Hepatic stellate cell (primary cell): ENCODE results near the gene NKPD1.

Experiments used
- DNase-seq: peaks from one replicate; pipeline ENCODE4 v3.0.0; 2011; ENCODE audit warnings: low spot score

NKPD1 gene

DNA sequence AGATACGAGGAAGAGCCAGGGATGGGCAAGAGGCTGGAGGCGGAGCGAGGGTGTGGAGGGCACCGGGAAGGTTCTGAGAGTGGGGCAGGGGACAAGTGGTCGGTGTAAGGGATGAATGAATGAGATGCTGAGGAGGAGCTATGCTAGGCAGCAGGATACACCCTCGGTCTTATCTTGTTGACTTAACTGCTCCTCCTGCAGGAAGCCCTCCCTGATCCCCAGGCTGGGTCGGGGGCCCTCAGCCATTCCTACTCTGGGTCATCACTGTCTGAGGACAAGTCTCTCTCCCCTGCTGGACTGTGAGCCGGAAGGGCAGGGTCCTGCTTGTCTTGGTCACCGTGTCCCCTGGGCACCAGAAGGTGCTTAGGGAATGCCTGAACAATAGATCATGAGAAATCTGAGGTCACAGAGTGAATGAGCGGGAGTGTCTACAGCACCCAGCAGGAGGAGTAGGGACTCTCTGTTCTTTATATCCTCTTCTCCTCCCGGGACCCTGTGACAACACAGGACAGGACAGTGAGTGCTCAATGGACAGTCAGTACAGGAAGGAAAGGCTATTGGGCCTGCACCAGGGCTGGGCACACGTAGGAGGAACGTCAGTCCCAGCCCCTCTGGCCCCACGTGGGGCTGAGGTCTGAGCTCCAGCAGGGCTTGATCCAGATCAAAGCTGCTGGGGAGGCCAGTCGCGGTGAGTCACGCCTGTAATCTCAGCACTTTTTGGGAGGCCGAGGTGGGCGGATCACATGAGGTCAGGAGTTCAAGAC lies 6.5 kb downstream of the NKPD1 start:
- DNase-seq = peak; percentile 77

DNA sequence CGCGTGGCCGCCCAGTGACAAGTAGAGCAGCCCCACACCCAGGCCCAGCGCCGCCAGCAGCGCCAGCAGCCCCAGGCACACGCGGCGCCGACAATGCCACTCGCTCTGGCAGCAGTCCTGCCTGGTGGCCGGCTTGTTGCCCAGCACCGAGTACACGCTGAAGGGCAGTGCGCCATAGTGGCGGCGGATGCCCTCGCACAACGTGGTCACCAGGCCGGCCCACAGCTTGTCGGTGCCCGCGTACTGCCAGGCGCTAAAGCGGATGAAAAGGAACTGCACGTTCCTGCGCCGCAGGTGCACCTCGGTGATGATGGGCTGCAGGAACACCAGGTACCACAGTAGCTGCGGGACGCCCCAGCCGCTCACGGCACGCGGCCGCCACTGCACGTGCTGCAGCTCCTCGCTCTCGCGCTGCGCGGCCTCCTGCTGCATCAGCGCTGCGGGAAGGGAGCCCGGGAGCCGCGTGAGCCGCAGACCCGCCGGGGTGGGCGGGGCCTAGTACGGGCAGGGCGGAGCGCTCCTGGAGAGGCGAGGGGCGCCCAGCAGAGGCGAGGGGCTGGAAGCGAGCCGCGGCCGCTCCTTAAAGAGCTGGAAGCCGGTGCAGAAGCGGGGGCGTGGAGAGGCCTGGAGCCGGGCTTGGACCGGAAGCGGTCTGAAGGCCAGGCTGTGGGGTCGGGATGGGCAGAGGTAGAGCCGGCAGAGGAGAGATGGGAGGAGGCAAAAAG lies 7.3 kb downstream of the NKPD1 start:
- peak; percentile 58 for DNase-seq

DNA sequence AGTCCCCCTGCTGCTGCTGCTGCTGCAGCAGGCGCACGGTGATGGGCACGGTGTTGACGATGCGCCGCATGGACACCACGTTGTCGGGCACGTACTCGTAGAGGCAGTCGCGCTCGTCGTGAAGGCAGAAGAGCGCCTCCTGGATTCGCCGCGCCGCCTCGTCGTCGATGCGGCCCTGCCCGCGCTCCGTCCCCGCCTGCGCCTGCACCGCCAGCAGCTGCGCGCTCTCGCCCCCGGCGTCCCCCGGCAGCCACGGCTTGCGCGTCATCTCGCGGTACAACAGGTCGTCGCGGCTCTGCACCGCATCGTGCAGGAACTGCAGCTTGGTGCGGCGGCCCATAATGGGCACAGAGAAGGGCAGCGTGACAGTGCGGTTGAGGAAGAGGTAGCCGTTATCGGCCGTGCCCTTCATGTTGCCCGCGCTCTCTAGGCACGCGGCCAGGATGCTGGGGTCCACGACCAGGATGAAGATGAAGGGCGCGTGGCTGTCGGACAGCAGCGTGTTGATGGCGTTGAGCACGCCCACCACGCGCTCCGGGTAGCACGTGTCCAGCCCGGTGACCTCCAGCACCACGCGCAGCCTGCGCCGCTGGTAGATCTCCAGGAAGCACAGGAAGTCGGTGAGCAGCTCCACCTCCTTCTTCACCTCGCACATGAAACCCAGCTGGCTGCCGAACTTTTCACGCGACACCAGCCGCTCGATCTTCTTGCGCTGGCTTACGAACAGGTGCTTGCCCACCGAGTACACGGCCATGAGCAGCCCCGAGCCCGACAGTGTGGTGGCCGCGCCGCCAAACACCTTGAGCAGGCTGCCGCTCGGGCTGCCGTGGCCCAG lies 8.1 kb downstream of the NKPD1 start:
- no peak for DNase-seq

DNA sequence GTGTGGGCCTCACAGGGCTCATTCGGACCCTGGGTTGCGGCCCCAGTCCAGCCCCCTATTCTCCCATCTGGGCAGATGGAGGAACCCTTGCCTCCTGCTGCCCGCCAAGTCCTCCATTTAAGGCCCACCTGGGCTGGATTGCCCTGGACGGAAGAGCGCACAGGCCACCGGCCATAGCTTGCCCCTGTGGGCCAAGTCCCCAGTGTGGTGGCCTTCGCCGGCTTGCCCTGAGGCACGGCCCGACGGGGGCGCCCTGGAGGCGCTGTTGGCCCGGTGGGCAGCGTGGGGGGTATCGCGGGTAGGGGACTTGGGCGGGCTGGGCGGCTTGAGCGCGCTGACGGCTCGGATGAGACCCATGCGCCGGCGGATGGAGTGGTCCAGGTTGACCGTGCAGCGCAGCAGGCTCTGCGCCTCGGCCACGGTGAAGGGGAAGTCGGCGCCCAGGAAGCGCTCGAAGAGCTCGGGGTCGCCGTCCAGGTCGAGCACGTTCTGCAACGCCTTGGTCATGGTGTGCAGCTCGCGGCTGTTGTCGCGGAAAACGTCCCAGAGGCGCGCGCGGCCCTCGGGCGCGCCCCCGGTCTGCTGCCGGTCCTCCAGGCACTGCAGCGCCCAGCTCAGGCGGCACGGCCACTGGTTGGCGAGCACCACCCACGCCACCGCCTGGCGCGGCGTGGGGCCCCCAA lies 8.8 kb downstream of the NKPD1 start:
- no peak for DNase-seq

DNA sequence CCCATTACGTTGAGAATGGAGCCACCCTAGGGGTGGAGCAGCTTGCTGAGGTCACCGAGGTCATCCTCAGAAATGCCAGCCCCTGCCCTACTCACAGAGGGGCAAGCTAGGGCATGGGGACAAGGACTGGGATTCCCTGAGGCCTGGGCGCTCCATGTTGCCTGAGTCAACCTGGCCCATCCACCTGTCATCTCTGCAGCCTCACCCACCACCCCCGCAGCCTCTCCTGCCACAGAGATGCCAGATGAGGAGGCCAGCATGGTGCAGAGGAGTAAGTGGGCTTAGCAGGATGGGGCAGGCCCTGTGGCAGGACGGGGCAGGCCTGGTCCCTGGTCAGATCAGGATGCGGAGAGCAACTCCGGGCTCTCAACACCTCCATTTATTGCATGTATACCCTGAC lies 9.5 kb downstream of the NKPD1 start:
- no peak for DNase-seq

DNA sequence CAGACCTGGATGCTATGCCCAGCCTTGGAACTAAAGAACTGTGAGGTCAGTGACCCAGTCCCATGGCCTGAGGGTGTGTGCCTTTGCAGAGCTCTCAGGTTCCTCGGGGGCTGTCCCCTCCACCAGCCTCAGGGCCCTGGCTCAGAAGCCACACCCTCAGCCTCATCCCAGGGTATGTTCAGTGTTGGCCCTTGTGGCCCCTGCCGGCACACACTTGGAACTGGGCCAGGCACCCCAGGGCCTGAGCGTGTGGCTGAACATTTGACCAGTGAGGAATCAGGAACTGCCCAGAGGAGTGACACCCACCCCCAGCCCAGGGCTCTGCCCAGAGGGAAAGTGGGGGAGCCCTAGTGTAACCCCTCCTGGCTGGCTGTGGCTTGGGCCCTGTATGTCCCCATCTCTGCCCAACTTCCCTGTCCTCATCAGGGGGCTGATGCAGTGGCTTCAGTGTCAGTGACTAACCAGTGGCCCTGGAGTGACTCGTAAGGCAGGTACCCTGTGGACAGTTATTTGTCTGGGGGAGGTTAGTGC lies 10.0 kb downstream of the NKPD1 start:
- no peak for DNase-seq

DNA sequence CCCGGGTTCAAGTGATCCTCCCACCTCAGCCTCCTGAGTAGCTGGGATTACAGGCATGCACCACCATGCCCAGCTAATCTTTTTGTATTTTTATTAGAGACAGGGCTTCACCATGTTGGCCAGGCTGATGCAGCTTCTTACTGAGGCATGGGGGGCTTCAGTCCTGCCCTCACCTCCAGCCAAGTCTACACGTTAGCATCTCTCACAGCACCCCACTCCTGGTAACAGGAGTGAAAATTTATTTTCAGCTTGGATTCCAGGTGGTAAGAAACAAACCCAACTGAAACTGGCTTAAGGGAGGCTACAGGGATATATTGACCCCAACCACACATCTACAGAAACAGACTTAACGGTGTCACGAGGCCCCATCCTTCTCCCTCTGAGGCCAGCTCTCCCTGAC lies 10.6 kb downstream of the NKPD1 start:
- no peak for DNase-seq

DNA sequence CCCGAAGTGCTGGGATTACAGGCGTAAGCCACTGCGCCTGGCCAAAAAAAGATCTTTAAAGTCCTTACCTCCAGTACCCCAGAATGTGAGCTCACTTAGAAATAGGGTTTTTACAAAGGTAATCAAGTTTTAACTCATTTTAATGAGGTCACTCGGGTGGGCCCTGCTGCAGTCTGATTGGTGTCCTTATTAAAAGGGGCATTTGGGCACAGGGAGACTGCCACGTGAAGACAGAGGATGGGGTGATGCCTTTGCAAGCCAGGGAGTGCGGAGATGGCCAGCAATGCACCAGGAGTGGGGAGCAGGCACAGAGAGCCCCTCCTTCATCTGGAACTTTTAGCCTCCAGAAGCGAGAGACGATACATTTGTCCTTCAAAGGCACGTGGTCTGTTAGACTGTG lies 11.7 kb downstream of the NKPD1 start:
- no peak for DNase-seq

DNA sequence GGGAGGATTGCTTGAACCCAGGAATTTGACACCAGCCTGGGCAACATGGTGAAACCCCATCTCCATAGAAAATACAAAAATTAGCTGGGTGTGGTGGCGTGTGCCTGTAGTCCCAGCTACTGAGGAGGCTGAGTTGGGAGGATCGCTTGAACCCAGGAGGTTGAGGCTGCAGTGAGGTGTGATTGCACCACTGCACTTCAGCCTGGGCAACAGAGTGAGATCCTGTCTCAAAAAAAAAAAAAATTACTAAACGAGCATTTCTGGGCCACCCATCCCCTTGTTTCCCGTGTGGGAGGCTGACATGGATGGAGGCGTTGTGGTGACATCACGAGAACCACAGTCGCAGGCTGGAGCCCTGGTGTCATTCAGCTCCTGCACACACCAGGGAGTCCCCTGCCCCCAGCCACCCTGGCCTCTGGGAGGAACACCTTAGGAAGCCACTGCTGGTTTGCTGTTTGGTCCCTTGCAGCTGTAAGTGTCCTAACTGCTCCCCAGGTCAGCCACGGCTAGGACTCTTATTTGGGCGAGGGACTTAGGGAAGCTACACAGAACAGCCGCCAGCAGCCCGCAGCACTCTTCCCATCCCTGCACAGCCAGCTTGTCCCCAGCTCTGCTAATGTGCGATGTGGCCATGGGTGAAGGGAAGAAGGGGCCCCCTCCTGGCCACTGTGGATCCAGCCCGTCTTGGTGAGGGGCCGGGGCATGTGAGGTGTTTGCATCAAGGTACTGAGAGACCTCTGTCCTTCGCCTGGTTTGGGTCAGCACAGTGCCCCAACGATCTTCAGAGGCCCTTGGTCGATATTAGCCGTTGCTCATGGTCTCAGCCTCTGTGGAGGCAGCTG lies 12.7 kb downstream of the NKPD1 start:
- no peak for DNase-seq

DNA sequence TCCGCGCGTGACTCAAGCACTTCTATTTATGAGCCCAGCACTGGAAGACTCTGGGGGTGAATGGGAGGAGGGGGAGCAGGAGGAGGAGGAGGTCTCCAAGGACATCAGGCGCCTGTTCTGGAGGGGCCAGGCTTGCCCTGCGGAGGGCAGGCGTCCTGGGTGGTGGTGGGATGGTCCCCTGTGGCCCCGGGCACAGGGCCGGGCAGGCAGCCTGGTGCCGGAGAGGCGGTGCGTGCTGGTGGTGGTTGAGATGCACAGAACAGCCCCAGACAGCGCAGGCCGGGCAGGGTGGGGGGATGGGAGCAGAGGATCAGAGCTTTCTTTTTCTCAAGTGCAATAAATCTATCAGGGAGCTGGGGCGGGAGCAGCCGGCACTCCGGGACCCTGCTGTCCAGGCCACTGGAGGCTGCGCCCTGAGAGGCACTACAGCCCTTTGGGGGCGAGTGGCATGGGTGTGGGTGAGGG lies 14.0 kb downstream of the NKPD1 start:
- DNase-seq = no peak

DNA sequence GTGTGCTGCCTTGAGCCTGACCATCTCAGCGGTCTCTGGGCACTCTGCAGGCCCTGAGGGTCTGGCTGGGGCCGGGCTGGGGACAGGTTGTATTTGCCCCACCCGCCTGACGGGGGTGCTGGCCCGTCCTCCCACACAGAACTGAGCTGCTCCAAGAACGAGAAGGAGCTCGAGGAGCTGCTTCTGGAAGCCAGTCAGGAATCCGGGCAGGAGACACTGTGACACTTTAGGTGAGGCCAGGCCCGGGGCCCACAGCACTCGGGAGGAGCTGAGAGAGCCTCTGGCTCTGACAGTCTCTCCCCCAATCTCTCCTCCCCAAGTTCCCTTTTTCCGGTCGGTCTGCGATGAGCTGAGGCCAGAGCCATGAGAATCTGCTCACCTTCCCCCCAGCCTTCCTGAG lies 14.5 kb downstream of the NKPD1 start:
- DNase-seq = no peak

DNA sequence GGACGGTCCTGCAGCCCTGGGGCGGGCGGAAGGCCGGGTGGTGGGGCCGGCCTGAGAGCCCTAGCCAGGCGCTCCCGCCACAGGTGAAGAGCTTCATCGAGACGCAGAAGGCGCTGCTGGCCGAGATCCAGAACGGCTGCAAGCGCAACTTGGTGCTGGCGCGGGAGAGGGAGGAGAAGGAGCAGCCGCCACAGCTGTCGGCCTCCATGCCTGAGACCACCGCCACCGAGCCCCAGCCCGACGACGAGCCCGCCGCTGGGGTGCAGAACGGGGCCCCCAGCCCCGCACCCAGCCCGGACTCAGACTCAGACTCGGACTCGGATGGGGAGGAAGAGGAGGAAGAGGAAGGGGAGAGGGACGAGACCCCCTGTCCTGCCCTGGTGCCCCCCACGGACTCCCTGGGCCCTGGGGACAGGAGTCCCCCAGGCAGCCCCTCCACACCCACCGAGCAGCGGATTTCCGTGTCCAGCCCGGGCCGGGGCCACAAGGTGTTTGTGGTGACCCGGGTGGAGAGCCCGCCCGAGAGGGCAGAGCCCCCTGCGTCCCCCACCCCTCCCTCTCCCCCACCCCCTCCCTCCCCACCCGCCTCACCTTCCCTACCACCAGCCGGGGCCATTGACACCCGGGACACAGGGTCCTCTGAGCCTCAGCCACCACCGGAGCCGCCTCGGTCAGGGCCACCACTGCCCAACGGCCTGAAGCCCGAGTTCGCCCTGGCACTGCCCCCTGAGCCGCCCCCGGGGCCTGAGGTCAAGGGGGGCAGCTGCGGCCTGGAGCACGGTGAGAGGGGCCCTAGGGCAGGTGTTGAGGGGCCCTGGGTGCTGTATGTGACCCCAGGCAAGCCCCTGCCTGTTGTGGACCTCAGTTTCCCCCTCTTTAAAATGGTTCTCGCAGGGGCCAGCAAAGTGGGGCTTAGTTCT lies 15.3 kb downstream of the NKPD1 start:
- DNase-seq = no peak

DNA sequence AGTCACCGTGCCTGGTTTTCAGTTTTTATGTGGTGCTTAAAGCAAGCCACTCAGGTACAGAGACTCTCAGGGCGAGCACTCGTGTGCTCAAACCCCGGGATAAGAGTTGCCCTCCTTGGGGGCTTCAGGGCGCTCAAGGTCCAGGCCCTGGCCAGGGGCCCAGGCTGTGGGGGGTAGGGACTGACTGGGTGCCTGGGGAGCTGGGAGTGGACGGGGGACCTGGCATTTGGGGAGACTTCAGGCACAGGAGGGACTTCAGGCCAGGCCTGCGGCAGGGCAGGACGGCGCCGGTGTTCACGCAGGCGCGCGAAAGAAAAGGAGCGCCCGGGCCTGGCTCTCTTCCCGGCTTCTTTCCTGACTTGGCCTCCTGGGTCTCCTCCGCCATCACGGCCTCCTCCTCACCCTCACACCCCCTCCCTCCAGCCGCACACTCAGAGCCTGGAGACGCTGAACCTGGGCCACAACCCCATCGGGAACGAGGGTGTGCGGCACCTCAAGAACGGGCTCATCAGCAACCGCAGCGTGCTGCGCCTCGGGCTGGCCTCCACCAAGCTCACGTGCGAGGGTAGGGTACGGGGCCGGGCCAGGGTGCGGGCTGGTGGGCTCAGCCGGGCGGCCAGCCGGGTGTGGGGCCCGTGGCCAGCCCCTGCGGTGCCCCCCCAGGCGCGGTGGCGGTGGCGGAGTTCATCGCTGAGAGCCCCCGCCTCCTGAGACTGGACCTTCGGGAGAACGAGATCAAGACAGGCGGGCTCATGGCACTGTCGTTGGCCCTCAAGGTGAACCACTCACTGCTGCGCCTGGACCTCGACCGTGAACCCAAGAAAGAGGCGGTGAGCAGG lies 16.1 kb downstream of the NKPD1 start:
- DNase-seq = no peak

DNA sequence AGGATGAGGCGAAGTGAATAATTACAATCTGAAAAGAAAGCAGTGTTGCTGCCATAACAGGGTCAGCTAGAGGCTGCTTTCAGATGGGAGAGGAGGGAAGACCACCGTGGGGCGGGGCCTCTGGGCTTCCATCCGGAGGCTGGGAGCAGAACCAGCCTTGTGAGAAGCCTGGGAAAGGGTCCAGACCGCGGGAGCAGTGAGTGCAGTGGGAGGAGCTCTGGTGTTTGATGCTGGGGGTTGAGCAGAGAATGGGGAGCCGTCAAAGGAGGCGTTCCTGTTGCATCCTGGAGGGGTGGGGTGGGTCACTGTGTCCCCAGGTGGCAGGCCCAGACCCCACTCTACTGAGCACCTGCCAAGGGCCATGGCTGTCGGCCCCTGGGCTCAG lies 18.1 kb downstream of the NKPD1 start:
- DNase-seq = no peak

DNA sequence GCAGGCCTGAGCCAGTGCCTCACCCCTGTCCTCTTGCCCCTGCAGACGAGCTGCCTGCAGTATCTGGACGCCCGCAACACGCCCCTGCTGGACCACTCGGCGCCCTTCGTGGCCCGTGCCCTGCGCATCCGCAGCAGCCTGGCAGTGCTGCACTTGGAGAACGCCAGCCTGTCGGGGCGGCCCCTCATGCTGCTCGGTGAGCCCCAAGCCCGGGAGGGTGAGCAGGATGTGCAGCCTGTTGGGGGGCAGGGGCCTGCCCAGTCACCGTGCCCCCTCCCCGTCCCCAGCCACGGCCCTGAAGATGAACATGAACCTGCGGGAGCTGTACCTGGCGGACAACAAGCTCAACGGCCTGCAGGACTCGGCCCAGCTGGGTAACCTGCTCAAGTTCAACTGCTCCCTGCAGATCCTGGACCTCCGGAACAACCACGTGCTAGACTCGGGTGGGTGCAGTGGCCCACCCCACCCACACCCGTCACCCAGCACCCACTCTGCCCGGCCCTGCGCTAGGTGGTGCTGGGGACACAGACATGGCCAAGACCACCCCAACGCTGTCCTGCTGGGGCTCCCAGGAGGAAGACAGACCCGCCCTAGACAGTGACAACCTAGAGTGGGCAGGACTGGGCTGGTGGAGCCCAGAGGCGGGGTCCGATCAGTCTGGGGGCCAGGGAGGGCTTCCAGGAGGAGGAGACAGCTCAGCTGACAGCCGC lies 18.6 kb downstream of the NKPD1 start:
- no peak for DNase-seq

DNA sequence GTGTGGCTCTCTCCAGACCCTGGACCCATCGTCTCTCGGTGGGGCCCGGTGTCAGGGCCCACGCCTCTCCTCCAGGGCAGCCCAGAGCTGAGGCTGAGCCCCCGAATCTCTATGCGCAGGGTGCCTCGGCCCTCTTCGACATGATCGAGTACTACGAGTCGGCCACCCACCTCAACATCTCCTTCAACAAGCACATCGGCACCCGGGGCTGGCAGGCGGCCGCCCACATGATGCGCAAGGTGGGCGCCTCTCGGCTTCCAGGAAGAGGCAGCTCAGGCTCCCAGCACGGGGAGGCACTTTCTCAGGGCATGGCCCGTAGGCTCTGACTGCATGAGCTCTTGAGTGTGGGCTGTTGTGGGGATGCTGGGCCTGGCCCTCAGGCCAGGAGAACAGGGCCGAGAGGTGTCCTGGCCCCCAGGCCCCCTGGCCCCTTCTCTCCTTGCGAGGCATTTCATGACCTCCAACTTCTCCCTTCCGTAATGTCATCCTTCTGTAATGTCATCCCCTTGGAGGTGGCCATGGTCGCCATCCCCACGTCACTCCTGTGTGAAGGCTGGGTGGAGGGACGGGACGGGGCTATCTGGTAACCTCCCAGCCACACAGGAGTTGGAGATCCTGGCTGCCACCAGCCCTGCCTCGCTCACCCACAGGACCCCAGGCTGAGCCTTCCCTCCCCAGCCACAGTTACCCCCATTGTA lies 19.4 kb downstream of the NKPD1 start:
- no peak for DNase-seq

DNA sequence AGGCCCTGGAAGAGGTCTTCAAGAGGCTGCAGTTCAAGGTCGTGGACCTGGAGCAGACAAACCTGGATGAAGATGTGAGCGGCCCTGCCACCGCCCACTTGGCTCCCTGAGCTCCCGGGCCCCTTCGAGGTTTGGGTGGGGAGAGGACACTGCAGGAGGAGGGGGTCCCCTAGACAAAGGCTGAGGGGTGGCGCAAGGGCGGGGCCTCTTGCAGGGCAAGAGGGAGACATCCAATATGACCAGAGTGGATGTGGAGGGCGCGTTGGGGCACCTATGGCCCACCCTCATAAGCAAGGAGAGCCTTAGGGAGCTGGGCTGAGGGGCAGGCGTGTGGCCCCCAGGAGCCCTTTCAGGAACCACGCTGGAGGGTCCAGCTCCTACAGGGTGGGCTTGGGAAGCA lies 20.2 kb downstream of the NKPD1 start:
- DNase-seq = no peak

DNA sequence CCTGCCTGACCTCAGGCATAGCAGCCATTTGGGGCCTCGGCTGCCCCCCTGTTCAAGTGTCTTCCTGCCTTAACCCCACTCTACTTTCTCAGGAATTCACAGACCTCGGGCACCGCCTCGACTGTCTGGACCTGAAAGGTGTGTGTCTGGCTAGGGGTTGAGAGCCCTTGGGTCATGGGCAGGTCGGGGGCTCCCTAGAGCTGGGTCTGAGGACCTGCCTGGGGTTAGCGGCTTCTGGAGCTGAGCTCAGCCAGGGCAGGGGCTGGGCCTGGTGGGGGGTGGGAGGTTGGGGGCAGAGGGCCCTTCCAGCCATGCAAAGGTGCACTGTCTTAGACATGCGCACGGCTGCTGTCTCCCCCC lies 20.7 kb downstream of the NKPD1 start:
- no peak for DNase-seq
